Stimulated activated effector memory CD8-positive, alpha-beta T cell treated with anti-CD3 and anti-CD28 coated beads, Interleukin-12 subunit alpha, Interleukin-12 subunit beta, amount 100 ng/mL, for 72 hours (primary cell): ENCODE measurements around the gene CBARP.

ENCODE experiments used
- ATAC-seq: fragments of 150-1000 bp; cut with Tn5 transposase; 2 replicates; pipeline ENCODE4 v1.10.0; 2021
- DNase-seq, 2 donors: peaks; one replicate each; pipeline ENCODE4 v3.0.0; 2021 to 2022; ENCODE audit warnings: low spot score in 2 of 2
- H3K27ac Mint-ChIP-seq: one replicate; pipeline ENCODE4 v1.8.0; 2022; ENCODE audit warnings: mild to moderate bottlenecking, mixed read lengths
- H3K36me3 Mint-ChIP-seq: one replicate; pipeline ENCODE4 v1.8.0; 2022; ENCODE audit warnings: mild to moderate bottlenecking, mixed read lengths
- H3K4me1 Mint-ChIP-seq: one replicate; pipeline ENCODE4 v1.8.0; 2022; ENCODE audit warnings: mixed read lengths
- H3K4me3 Mint-ChIP-seq: one replicate; pipeline ENCODE4 v1.8.0; 2022; ENCODE audit warnings: mild to moderate bottlenecking, mixed read lengths
- H3K9me3 Mint-ChIP-seq: one replicate; pipeline ENCODE4 v1.8.0; 2022; ENCODE audit warnings: mixed read lengths

The CBARP gene

GRCh38 chr19:1237754-1238368 lies at the start of gene CBARP:
TSS of gene CBARP (minus strand) at chr19:1238005. CDS start at chr19:1236100, 1,905 bp downstream.
- peak within 1 kb of the TSS; percentile 81 for H3K27ac Mint-ChIP-seq
- peaks cover 28% of the 10 kb centered on the region for H3K4me1 Mint-ChIP-seq
- DNase-seq (no peak), ATAC-seq (no peak)
- peaks cover 34% of the 10 kb centered on the region for H3K36me3 Mint-ChIP-seq
- peak within 1 kb of the TSS; percentile 79 for H3K4me3 Mint-ChIP-seq
- H3K9me3 Mint-ChIP-seq = no peaks in the 10 kb centered on the region

- Mint-ChIP-seq H3K4me1 (peaks cover 6% of the 10 kb centered on the region), H3K4me3 (peak overlapping the region; percentile 65), H3K9me3 (no peaks in the 10 kb centered on the region), H3K27ac (no peak overlapping the region), H3K36me3 (peaks cover 3% of the 10 kb centered on the region)
- ATAC-seq = no peak
- DNase-seq = no peak
Observed at GRCh38 chr19:1286487-1287353, 48.9 kb upstream of the CBARP start.

DNA sequence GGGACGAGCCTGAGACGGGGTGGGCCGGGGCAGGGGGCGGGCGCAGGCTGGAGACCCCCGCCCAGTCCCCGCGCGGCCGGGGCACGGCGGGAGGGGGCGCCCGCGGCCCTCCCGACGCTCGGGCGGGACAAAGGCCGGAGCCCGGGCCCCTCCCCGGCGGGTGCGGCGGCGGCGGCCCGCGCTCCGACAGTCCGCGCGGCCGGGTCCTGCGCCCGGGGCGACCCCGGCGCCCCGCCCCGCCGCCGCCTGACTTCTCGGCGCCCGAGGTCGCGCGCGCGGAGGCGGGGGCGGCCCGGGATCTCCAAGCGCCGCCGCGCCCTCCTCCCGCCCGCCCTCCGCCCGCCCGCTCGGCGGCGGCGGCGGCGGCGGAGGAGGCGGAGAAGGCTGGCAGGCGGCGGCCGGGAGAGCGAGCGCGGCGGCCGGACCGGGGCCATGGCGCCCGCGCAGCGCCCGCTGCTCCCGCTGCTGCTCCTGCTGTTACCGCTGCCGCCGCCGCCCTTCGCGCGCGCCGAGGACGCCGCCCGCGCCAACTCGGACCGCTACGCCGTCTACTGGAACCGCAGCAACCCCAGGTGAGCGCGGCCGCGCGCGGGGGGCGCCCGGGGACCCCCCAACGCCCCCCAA lies 48.0 kb upstream of the CBARP start, which contains the start of gene EFNA2:
Gene EFNA2, plus strand, starts transcription at position 137 of the 624 bp plus-strand sequence. Its CDS starts 296 bp downstream, at position 433.
- Mint-ChIP-seq H3K4me1 (peaks cover 6% of the 10 kb centered on the region), H3K27ac (no peak within 1 kb of the TSS), H3K4me3 (peak within 1 kb of the TSS; percentile 65), H3K36me3 (peaks cover 6% of the 10 kb centered on the region), H3K9me3 (no peaks in the 10 kb centered on the region)
- DNase-seq = no peak
- no peak for ATAC-seq

GRCh38 chr19:1284979-1285736 lies 47.4 kb upstream of the CBARP start:
- Mint-ChIP-seq H3K27ac (no peak overlapping the region), H3K4me3 (peak overlapping the region; percentile 46), H3K36me3 (peaks cover 6% of the 10 kb centered on the region), H3K4me1 (peaks cover 9% of the 10 kb centered on the region), H3K9me3 (no peaks in the 10 kb centered on the region)
- ATAC-seq (no peak), DNase-seq (peak in 1 of 2 donors; percentile 57)

GRCh38 chr19:1284293-1284978 lies 46.6 kb upstream of the CBARP start:
- no peak for ATAC-seq
- Mint-ChIP-seq H3K9me3 (no peaks in the 10 kb centered on the region), H3K36me3 (peaks cover 10% of the 10 kb centered on the region), H3K4me1 (peaks cover 16% of the 10 kb centered on the region), H3K4me3 (peak overlapping the region; percentile 46), H3K27ac (no peak overlapping the region)
- no peak for DNase-seq

DNA sequence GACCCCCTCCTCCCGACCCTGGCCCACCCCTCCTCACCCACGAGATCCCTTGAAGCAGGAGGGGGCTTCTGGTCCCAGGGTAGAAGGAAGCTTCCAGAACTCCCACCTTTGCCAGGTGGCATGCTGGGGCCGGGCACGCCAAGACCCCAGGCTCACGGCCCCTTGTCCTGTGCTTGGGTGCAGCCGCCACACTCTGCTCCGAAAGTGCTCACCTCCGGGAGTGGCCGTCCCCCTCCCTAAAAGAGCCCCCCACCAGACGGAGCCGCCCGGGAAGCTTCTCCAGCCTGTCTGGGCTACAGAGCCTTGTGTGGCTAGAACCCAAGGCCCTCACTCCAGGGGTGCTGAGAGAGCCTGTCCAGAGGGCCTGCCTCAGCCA lies 46.1 kb upstream of the CBARP start:
- H3K36me3 Mint-ChIP-seq = peaks cover 16% of the 10 kb centered on the region
- ATAC-seq = no peak
- H3K4me3 Mint-ChIP-seq = peak overlapping the region; percentile 46
- DNase-seq = no peak
- peaks cover 18% of the 10 kb centered on the region for H3K4me1 Mint-ChIP-seq
- H3K9me3 Mint-ChIP-seq = no peaks in the 10 kb centered on the region
- H3K27ac Mint-ChIP-seq = no peak overlapping the region

- H3K4me3 Mint-ChIP-seq = no peak overlapping the region
- ATAC-seq = no peak
- no peaks in the 10 kb centered on the region for H3K9me3 Mint-ChIP-seq
- H3K27ac Mint-ChIP-seq = no peak overlapping the region
- DNase-seq = peak in 1 of 2 donors; percentile 57
- H3K36me3 Mint-ChIP-seq = peaks cover 21% of the 10 kb centered on the region
- H3K4me1 Mint-ChIP-seq = peaks cover 18% of the 10 kb centered on the region
Observed at GRCh38 chr19:1283207-1283916, 45.6 kb upstream of the CBARP start.

DNA sequence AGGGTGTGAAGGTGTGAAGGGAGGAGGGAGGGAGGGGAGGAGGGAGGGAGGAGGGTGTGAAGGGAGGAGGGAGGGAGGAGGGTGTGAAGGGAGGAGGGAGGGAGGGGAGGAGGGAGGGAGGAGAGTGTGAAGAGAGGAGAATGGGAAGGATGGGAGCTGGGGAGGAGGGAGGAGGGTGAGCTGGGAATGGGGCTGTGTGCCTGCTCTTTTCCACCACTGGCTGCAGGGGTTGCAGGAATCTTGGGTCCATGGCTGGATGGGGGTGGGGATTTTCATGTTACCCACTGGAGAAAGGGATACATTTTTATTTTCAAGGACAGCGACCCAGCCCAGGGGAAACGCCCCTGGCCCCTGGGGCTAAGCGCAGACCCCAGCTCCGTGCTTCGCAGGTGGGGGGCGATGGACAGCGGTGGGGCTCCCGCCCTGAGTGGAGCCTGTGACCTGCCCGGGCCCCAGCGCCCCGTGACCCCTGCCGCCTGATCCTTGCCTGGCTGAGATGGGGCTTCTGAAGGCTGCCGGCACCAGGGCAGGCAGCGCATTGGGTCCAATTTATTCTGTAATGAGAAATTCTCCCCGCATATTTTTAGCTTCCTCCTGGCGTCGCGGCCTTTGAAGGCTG lies 44.9 kb upstream of the CBARP start:
- peaks cover 18% of the 10 kb centered on the region for H3K4me1 Mint-ChIP-seq
- peaks cover 28% of the 10 kb centered on the region for H3K36me3 Mint-ChIP-seq
- no peak for ATAC-seq
- H3K4me3 Mint-ChIP-seq = no peak overlapping the region
- H3K27ac Mint-ChIP-seq = no peak overlapping the region
- no peak for DNase-seq
- H3K9me3 Mint-ChIP-seq = no peaks in the 10 kb centered on the region

DNA sequence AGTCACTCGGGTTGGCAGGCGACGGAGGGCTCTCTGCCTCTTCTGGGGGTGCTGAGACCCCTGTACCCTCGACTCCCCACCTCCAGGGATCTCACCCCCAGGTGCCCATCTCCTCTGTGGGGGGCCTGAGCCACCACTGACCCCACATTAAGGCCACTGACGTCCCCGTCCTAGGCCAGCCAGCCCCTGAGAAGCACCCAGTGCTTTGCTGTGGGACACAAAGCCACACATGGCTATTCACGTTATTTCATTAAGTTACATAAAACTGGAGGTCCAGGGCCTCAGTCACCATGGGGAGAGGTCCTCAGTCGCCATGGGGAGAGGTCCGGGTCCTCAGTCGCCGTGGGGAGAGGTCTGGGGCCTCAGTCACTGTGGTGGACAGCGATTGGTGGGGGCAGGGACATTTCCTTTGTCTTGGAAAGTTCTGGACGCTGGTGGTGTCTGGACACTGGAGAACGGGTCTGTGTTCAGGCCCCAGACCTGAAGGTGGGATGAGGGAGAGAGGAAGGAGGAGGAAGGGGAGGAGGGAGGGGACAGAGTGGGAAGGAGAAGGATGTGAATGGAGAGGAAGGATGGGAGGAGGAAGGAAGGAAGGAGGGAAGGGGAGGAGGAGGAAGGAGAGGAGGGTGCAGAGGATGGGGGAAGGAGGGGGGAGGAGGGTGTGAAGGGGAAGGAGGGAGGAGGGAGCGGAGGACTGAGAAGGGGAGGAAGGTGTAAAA lies 43.9 kb upstream of the CBARP start:
- Mint-ChIP-seq H3K36me3 (peaks cover 37% of the 10 kb centered on the region), H3K4me3 (no peak overlapping the region), H3K9me3 (no peaks in the 10 kb centered on the region), H3K4me1 (peaks cover 20% of the 10 kb centered on the region), H3K27ac (peak overlapping the region; percentile 63)
- ATAC-seq = no peak
- DNase-seq = no peak

DNA sequence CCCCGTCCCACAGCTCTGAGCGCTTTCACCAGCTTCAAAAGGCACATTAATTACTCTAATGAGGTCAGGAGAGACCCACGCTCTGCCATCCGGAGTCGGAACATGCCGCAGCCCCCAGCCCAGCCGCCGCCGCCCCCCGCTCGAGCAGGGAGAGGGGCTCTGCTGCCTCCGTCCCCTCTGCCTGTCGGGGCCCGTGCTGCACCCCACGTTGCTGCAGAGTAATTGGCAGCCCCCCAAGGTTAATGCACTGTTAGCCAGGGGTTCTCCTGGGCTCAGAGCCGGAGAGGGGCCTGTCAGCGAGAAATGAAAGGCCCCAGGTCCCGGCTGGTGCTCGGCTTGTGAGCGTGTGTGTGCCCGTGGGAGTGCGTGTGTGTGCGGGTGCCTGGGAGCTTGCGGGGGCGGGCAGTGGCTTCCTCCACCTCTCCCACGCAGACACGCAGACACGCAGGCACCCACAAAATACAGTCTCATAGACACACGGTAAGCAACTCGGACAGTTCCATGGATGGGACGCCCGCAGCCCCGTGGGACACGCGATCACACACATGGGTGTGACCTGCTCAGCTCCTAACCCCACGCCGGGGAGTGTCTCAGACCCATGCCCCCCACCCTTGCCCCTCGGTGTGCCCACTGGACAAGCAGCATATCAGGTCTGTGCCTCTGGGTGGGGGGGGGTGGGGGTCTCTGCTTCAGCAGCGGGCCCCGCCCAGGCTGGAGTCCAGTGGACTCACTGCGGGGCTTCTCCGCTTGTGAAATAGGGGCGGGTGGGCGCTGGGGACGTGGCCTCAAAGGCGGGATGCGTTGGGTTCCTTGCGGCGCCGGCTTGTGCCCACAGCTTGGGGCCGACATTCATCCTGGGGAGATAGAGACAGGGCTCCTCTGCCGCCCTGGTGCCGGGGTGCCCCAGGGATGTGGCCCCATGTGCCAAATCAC lies 43.1 kb upstream of the CBARP start:
- no peak overlapping the region for H3K4me3 Mint-ChIP-seq
- H3K36me3 Mint-ChIP-seq = peaks cover 46% of the 10 kb centered on the region
- no peaks in the 10 kb centered on the region for H3K9me3 Mint-ChIP-seq
- no peak for ATAC-seq
- peak overlapping the region; percentile 63 for H3K27ac Mint-ChIP-seq
- DNase-seq = no peak
- H3K4me1 Mint-ChIP-seq = peaks cover 19% of the 10 kb centered on the region

DNA sequence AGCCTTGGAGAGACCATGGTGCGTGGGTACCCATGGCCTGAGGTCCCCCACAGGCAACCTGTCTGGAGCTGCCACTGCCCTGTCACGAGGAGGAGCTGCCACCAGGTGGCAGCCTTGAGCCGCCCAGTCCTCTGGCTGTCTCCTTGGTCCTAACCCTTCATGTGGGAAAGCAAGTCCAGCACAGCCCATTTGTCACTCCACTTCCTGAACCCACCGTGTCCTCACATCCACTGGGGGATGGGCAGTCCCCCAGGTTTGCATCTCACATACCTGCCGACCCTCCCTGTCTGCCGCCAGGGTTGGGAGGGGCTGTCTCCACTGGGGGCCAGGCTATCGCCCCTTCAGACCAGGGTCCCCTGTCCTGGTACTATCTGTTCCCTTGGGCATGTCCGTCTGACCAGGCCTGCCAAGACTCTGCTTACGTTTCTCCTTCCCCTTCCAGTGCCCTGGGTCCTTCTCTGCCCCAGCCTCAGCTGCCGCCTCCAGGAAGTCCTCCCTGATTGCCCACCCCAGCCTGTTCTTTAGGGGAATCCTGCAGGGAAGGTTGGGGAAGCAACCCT lies 42.1 kb upstream of the CBARP start:
- Mint-ChIP-seq H3K36me3 (peaks cover 56% of the 10 kb centered on the region), H3K27ac (peak overlapping the region; percentile 74), H3K4me1 (peaks cover 19% of the 10 kb centered on the region), H3K9me3 (no peaks in the 10 kb centered on the region), H3K4me3 (no peak overlapping the region)
- ATAC-seq (peak; percentile 34), DNase-seq (peak; percentile 80 to 91)
